Cardiac muscle cell (in vitro differentiated cells and primary cell): ENCODE data around the gene CACNA2D1. TPM values are rescaled to one million over a fixed set of nuclear protein-coding genes. Genes with fewer than 3 reads are reported as not detected.

Source experiments
- DNase-seq, 2 donors: peaks; one replicate each; pipeline versions ENCODE4 v3.0.0 to v3.0.0-alpha.2; 2010 to 2017; ENCODE audit warnings: low read depth in 1 of 2, low spot score in 1 of 2
- H3K27ac ChIP-seq: fragments of 200-600 bp; sonication (generic); 2 replicates; pipeline ENCODE4 v1.5.1; 2016
- H3K27me3 ChIP-seq: fragments of 200-600 bp; sonication (generic); 2 replicates; pipeline ENCODE4 v1.6.0; 2016; ENCODE audit warnings: control low read depth
- H3K36me3 ChIP-seq: fragments of 200-600 bp; sonication (generic); 2 replicates; pipeline ENCODE4 v1.5.1; 2016; ENCODE audit warnings: control low read depth
- H3K4me1 ChIP-seq: fragments of 200-600 bp; sonication (generic); 2 replicates; pipeline ENCODE4 v1.8.1; 2017; ENCODE audit warnings: low read depth, mild to moderate bottlenecking, mixed run types
- H3K4me3 ChIP-seq: fragments of 200-600 bp; sonication (generic); 2 replicates; pipeline ENCODE4 v1.5.1; 2016; ENCODE audit warnings: mild to moderate bottlenecking
- H3K9me3 ChIP-seq: fragments of 200-600 bp; sonication (generic); 2 replicates; pipeline ENCODE4 v1.5.1; 2017; ENCODE audit warnings: low read depth, mild to moderate bottlenecking, control low read depth
- polyA plus RNA-seq: library from polyadenylated mRNA; unstranded; fragments of >200 nt; fragmentation: Nextera tagmentation; extraction: Ambion mirVana; gene quantifications from 2 replicates; pipeline ENCODE4 v1.2.1, GENCODE V29; 2016
- total RNA-seq: library from RNA; depleted of rRNA; stranded (reverse); fragments of >200 nt; gene quantifications from 2 replicates; pipeline ENCODE4 v1.2.3, GENCODE V29; 2016
- TF ChIP-seq, protein P1 (sequence below): IDR thresholded peaks from 2 replicates; pipeline ENCODE4 v1.5.1; 2012; ENCODE audit warnings: low read depth, mild to moderate bottlenecking, low read length

Gene CACNA2D1
- total and polyA plus RNA-seq, 2 experiments from 2014 or later = 4.5 to 20.3 TPM

DNA sequence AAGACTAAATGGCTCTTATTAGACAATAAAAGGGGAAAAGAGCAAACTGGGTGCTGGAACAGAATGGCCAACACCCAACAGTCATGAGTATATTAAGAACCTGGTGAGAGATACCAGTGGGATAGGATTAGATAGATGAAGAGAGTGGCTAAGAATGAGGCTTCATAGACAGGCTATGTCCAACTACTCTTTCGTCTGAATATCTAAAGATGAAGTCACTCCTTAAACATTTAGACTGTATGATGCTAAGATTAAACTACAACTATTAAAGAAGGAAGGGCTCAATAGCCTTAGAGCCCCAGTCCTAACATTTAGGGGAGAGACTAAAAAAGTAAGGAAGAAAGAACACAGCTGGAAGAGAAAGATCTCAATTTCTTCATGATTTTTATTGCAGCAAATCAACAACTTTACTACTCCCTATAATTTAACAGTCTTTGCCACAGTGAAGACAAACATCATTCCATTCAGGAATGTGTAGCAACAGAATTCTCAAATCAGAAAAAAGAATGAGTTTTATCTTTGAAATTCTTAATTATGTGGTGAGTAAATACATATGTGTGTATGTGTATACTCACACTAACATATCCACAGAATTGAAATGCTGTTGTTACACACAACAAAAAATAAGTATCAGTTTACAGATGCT, 45.6 kb downstream of the CACNA2D1 start:
- TF ChIP-seq, protein P1, sequence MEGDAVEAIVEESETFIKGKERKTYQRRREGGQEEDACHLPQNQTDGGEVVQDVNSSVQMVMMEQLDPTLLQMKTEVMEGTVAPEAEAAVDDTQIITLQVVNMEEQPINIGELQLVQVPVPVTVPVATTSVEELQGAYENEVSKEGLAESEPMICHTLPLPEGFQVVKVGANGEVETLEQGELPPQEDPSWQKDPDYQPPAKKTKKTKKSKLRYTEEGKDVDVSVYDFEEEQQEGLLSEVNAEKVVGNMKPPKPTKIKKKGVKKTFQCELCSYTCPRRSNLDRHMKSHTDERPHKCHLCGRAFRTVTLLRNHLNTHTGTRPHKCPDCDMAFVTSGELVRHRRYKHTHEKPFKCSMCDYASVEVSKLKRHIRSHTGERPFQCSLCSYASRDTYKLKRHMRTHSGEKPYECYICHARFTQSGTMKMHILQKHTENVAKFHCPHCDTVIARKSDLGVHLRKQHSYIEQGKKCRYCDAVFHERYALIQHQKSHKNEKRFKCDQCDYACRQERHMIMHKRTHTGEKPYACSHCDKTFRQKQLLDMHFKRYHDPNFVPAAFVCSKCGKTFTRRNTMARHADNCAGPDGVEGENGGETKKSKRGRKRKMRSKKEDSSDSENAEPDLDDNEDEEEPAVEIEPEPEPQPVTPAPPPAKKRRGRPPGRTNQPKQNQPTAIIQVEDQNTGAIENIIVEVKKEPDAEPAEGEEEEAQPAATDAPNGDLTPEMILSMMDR = no peak
- DNase-seq = no peak
- Histone ChIP-seq H3K36me3 (no peaks in the 10 kb centered on the region), H3K9me3 (no peaks in the 10 kb centered on the region), H3K27ac (no peak overlapping the region), H3K4me1 (no peaks in the 10 kb centered on the region), H3K27me3 (no peaks in the 10 kb centered on the region), H3K4me3 (no peak overlapping the region)

GRCh38 chr7:82396343-82396742, 47.2 kb downstream of the CACNA2D1 start:
- Histone ChIP-seq H3K27ac (no peak overlapping the region), H3K36me3 (no peaks in the 10 kb centered on the region), H3K4me3 (no peak overlapping the region), H3K9me3 (no peaks in the 10 kb centered on the region), H3K4me1 (no peaks in the 10 kb centered on the region), H3K27me3 (no peaks in the 10 kb centered on the region)
- DNase-seq = no peak
- TF ChIP-seq, protein P1 = no peak

- DNase-seq = no peak
- Histone ChIP-seq H3K4me1 (no peaks in the 10 kb centered on the region), H3K9me3 (no peaks in the 10 kb centered on the region), H3K36me3 (no peaks in the 10 kb centered on the region), H3K4me3 (no peak overlapping the region), H3K27ac (no peak overlapping the region), H3K27me3 (no peaks in the 10 kb centered on the region)
- TF ChIP-seq, protein P1 = no peak
Measured at GRCh38 chr7:82395147-82395546, 48.4 kb downstream of the CACNA2D1 start.

- DNase-seq = no peak
- no peak overlapping the region for H3K27ac ChIP-seq
- H3K27me3 ChIP-seq = no peaks in the 10 kb centered on the region
- H3K4me1 ChIP-seq = peaks cover 12% of the 10 kb centered on the region
- no peak overlapping the region for H3K4me3 ChIP-seq
- H3K36me3 ChIP-seq = no peaks in the 10 kb centered on the region
- no peaks in the 10 kb centered on the region for H3K9me3 ChIP-seq
- TF ChIP-seq, protein P1 = no peak
Measured at GRCh38 chr7:82393840-82394220, 49.7 kb downstream of the CACNA2D1 start.

- peaks cover 12% of the 10 kb centered on the region for H3K4me1 ChIP-seq
- TF ChIP-seq, protein P1 = no peak
- no peak overlapping the region for H3K4me3 ChIP-seq
- no peaks in the 10 kb centered on the region for H3K9me3 ChIP-seq
- H3K27me3 ChIP-seq = no peaks in the 10 kb centered on the region
- DNase-seq = no peak
- no peaks in the 10 kb centered on the region for H3K36me3 ChIP-seq
- H3K27ac ChIP-seq = no peak overlapping the region
Measured at GRCh38 chr7:82393076-82393839, 50.3 kb downstream of the CACNA2D1 start.
